D721Med (cell line): Measurements from ENCODE around the gene HEATR5A.
"Not testable (repeated sequence)": the region's sequence is repeated elsewhere in the genome, so short reads cannot be mapped to it uniquely, and the experiment has no call there.

Experiments
- DNase-seq: peaks from one replicate; pipeline ENCODE4 v3.0.0; 2011; ENCODE audit warnings: low spot score; ENCODE audit not compliant: insufficient read length
- FAIRE-seq: peaks from 2 replicates; lab custom pipeline; 2011; peaks lifted over from hg19 to GRCh38; lab: Jason Lieb, UNC
- TF ChIP-seq, protein P1 (sequence below): IDR thresholded peaks from 2 replicates; pipeline ENCODE4 v1.5.1; 2012; ENCODE audit warnings: mild to moderate bottlenecking, control low read depth; ENCODE audit not compliant: insufficient read depth; ENCODE audit errors: missing control alignments

HEATR5A gene

DNA sequence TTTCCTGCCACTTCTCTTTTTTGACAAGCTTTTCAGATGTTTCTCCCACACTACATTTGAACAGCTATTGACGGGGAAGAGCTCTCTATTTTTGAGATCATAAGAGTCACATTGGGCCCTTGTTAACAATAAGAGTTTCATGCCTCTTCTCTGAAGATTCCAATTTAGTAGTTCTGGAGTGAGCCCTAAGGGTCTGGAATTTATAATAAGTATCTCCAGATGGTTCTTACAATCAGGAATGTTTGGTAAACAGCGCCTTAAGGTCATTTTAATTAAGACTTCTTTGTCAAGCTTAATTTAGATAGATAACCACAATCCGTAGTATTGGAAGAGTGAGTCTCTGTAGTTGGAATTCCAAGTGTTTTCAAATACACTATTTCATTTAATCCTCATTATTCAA, 152.1 kb downstream of the HEATR5A start:
- TF ChIP-seq, protein P1, sequence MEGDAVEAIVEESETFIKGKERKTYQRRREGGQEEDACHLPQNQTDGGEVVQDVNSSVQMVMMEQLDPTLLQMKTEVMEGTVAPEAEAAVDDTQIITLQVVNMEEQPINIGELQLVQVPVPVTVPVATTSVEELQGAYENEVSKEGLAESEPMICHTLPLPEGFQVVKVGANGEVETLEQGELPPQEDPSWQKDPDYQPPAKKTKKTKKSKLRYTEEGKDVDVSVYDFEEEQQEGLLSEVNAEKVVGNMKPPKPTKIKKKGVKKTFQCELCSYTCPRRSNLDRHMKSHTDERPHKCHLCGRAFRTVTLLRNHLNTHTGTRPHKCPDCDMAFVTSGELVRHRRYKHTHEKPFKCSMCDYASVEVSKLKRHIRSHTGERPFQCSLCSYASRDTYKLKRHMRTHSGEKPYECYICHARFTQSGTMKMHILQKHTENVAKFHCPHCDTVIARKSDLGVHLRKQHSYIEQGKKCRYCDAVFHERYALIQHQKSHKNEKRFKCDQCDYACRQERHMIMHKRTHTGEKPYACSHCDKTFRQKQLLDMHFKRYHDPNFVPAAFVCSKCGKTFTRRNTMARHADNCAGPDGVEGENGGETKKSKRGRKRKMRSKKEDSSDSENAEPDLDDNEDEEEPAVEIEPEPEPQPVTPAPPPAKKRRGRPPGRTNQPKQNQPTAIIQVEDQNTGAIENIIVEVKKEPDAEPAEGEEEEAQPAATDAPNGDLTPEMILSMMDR = no peak
- FAIRE-seq = no peak
- DNase-seq = no peak

DNA sequence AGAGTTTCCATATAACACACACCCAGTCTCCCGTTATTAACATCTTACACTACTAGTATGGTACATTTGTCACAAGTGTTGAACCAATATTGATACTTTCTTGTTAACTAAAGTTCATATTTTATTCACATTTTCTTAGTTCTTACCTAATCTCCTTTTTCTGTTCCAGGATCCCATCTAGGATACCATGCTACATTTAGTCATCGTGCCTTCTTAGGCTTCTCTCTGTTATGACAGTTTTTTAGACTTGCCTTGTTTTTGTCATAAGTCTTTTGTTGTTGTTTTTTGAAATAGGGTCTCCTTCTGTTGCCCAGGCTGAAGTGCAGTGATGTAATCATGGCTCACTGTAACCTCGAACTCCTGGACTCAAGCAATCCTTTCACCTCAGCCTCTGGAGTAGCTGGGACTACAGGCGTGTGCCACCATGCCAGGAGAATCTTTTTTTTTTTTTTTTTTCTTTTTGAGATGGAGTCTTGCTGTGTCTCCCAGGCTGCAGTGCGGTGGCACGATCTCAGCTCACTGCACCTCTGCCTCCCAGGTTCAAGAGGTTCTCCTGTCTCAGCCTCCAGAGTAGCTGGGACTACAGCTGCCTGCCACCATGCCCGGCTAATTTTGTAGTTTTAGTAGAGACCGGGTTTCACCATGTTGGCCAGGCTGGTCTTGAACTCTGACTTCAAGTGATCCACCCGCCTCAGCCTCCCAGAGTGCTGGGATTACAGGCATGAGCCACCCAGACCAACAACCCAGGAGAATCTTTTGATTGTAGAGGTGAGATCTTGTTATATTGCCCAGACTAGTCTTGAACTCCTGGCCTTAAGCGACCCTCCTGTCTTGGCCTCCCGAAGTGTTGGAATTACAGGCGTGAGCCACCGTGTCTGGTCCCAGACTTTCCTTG, 153.7 kb downstream of the HEATR5A start:
- TF ChIP-seq, protein P1 = no peak
- no peak for DNase-seq
- no peak for FAIRE-seq

DNA sequence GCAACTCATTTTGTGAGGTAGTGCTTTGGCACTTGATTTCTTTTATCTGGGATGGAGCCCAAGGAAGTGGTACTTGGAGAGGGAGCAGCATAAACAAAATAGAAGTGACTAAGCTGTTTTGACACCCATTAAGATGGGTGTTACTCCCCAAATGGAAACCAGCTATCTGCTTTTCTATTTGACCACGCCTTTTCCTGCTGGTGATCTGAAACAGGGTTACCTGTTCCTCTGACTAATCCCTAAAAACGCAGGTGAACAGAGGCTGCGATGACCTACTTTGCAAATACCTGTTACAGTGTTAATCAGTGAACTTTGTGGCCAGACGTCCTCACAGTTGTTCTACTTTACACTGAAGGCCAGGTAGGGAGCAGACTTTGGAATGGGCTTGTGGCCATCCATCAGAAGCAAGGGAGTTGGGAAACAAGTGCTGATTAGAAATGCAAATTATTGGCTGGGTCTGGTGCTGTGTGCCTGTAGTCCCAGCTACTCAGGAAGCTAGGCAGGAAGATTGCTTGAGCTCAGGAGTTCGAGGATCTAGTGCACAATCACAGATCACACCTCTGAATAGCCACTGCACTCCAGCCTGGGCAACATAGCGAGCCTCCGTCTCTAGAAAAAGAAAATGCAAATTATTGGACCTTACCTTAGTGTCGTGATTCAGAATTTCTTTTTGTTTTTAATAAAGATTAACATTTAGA, 154.5 kb downstream of the HEATR5A start:
- no peak for FAIRE-seq
- TF ChIP-seq, protein P1 = no peak
- no peak for DNase-seq

DNA sequence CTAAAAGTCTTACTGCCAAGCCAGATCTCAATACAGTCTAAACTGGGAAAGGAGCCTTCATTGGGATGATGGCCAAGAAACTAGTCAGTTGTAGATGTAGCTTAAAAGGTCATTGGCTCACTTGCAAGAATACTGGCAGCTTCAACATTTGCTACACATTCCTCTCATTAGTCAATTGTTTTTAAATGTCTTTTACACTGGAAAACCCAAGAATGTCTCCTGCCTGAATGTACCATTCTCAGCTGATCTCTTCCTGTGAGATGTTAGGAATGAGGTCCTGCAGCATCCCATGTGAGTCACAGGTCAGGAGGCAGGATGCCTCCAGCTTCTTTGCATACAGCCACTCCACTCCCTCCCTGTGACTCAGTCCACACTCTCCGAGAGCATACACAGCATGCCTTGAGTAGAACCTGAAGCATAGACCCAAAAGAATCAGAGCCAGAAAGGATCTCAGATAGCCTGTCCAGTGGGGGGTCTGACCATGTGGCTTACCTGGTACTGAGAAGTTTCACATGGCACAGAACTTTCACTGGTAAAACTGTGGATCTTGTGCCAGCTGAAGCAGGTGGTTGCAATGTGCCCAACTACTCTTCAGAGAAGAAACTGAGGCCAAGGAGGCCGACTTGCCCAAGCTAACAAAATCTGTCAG, 156.7 kb downstream of the HEATR5A start:
- FAIRE-seq (no peak), DNase-seq (no peak)
- TF ChIP-seq, protein P1 = no peak

DNA sequence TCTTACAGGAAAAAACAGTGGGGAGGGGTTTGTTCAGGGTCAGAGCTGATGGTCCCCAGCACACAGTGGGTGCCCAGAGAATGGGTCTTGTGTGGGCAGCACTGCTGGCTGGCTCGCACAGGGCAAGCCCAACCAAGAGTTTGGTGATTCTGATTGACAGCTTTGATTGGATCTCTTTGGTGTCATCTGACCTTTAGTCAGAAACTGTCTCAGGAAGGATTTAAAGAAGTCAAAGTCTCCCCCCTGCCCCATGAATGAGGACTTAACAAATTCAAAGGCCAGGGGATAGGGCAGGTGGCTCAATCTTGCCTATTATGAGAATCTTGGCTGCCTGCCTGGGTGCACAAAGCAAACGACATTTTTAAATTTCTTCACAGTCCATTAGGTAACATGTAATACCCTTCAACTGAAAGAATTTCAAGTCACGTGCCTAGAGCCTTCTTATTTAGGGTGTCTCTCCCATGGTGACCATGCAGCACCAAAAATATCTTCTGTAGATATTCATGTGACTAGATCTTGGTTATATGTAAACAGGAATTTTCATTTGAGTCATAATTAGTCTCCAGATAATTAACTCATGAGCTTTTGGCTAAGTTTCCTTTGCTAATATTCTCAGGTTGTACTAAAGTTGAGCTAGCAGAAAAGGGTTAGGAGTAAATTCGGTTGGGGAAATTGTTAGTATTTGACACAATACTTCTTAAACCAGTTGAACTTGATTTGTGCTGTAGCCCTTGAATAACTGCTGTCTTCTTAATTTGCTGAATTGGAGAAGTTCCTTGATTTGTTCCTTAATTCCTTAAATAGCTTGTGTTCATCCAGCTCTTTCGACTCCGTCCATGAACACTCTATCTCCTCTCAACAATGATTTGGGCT, 158.3 kb downstream of the HEATR5A start:
- no peak for DNase-seq
- no peak for FAIRE-seq
- TF ChIP-seq, protein P1 = no peak

DNA sequence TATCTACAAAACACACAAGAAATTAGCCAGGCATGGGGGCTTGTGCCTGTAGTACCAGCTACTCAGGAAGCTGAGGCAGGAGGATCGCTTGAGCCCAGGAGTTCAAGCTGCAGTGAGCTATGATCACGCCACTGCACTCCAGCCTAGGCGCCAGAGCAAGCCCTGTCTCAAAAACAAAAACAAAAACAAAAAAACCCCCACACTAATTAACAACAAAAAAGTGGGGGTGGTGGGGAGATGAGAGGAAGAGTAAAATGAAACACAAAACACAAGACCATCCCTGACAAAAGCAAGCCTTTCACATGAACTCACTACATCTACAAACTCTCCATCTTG, 158.9 kb downstream of the HEATR5A start:
- no peak for FAIRE-seq
- TF ChIP-seq, protein P1 = no peak
- DNase-seq = no peak

DNA sequence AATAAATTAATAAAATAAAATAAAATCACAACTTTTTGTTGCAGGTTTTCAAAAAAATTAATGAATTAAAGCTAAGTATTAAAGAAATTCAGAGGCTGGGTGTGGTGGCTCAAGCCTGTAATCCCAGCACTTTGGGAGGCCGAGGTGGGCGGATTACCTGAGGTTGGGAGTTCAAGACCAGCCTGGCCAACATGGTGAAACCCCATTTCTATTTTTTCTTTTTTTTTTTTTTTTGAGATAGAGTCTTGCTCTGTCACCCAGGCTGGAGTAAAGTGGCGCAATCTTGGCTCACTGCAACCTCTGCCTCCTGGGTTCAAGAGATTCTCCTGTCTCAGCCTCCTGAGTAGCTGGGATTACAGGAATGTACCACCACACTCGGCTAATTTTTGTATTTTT, 161.3 kb downstream of the HEATR5A start:
- not testable (repeated sequence) for FAIRE-seq, DNase-seq
